H1 (cell line): ENCODE measurements around the gene SLIT3. TPM values are rescaled to one million over a fixed set of nuclear protein-coding genes. Genes with fewer than 3 reads are reported as not detected.

ENCODE experiments used
- CTCF ChIA-PET: fragments of 300-600 bp; sonication (Branson Sonifier 250); formaldehyde crosslinking; loops from one replicate; lab custom pipeline; 2021; ENCODE audit not compliant: partially characterized antibody; lab: Charles Lee
- POLR2A ChIA-PET: fragments of 300-600 bp; sonication (Branson Sonifier 250); formaldehyde crosslinking; loops from one replicate; lab custom pipeline; 2021; ENCODE audit warnings: inconsistent platforms; ENCODE audit not compliant: partially characterized antibody; lab: Charles Lee
- DNase-seq, 2 experiments: peaks; one replicate each; pipeline versions ENCODE4 v3.0.0 to v3.0.0-alpha.2; 2010 to 2022; ENCODE audit warnings: low spot score in 2 of 2, low read depth in 1 of 2, mixed read lengths in 1 of 2
- FAIRE-seq: peaks from 2 replicates; lab custom pipeline; 2011; peaks lifted over from hg19 to GRCh38; lab: Jason Lieb, UNC
- H2AFZ ChIP-seq: 2 replicates; pipeline ENCODE4 v1.8.1; 2012; ENCODE audit warnings: low read length, inconsistent platforms
- H2AK5ac ChIP-seq: 2 replicates; pipeline ENCODE4 v1.6.1; 2013; ENCODE audit warnings: low read depth, low read length
- H2BK120ac ChIP-seq: replicated peaks from 2 replicates; pipeline ENCODE3; 2013; ENCODE audit warnings: low read depth, low read length, inconsistent platforms
- H2BK12ac ChIP-seq: 2 replicates; pipeline ENCODE4 v1.6.1; 2013; ENCODE audit warnings: low read depth, low read length
- H2BK15ac ChIP-seq: 2 replicates; pipeline ENCODE4 v1.6.1; 2013; ENCODE audit warnings: low read length
- H2BK20ac ChIP-seq: 2 replicates; pipeline ENCODE4 v1.6.1; 2013; ENCODE audit warnings: low read length
- H2BK5ac ChIP-seq: 2 replicates; pipeline ENCODE4 v1.6.1; 2013; ENCODE audit warnings: low read depth, low read length
- H3K14ac ChIP-seq: 2 replicates; pipeline ENCODE4 v1.6.1; 2013; ENCODE audit warnings: inconsistent platforms; ENCODE audit not compliant: insufficient read length
- H3K18ac ChIP-seq: 2 replicates; pipeline ENCODE4 v1.6.1; 2013; ENCODE audit warnings: low read length; ENCODE audit errors: extremely low read depth
- H3K23ac ChIP-seq: 2 replicates; pipeline ENCODE4 v1.6.1; 2013; ENCODE audit warnings: inconsistent platforms; ENCODE audit not compliant: insufficient read length
- H3K23me2 ChIP-seq: 2 replicates; pipeline ENCODE4 v1.6.1; 2013; ENCODE audit warnings: low read depth, low read length
- H3K27ac ChIP-seq: 2 replicates; pipeline ENCODE4 v1.6.1; 2011; ENCODE audit warnings: low read depth, low read length, inconsistent platforms
- H3K27me3 ChIP-seq, 4 experiments: replicated peaks in 1 of 4; 1 replicate in 1 of 4; 2 replicates in 3 of 4; pipeline versions ENCODE4 v1.6.1 to v1.8.1; 2011 to 2013; ENCODE audit warnings: low read length in 3 of 4, mild to moderate bottlenecking in 3 of 4, inconsistent platforms in 2 of 4, mixed read lengths in 2 of 4, moderate library complexity in 1 of 4; ENCODE audit not compliant: control insufficient read depth in 3 of 4, insufficient read depth in 3 of 4; ENCODE audit errors: extremely low read depth in 1 of 4
- H3K36me3 ChIP-seq, 4 experiments: 2 replicates each; pipeline versions ENCODE4 v1.6.1 to v1.8.1; 2011 to 2013; ENCODE audit warnings: mild to moderate bottlenecking in 4 of 4, low read length in 3 of 4, moderate library complexity in 2 of 4, control low read depth in 1 of 4, inconsistent platforms in 1 of 4; ENCODE audit not compliant: insufficient read depth in 4 of 4, control insufficient read depth in 2 of 4
- H3K4ac ChIP-seq: replicated peaks from 2 replicates; pipeline ENCODE3; 2013; ENCODE audit warnings: low read length, low read depth, mixed read lengths, inconsistent platforms; ENCODE audit not compliant: insufficient read length
- H3K4me1 ChIP-seq, 4 experiments: replicated peaks in 1 of 4; 1 replicate in 1 of 4; 2 replicates in 3 of 4; pipeline versions ENCODE4 v1.6.1 to v1.8.1; 2011 to 2013; ENCODE audit warnings: low read length in 3 of 4, inconsistent platforms in 2 of 4, mixed read lengths in 1 of 4; ENCODE audit not compliant: insufficient read depth in 4 of 4, control insufficient read depth in 3 of 4
- H3K4me2 ChIP-seq, 2 experiments: 2 replicates each; pipeline versions ENCODE4 v1.6.1 to v1.8.1; 2011 to 2013; ENCODE audit warnings: low read depth in 2 of 2, low read length in 2 of 2, control low read depth in 1 of 2, inconsistent platforms in 1 of 2, mild to moderate bottlenecking in 1 of 2; ENCODE audit not compliant: insufficient read depth in 1 of 2
- H3K4me3 ChIP-seq, 4 experiments: fragments of 200-600, 300-600 bp in 1 of 4; sonication (generic), shearing (Covaris generic), sonication (Bioruptor Twin) in 1 of 4; 2 replicates each; pipeline versions ENCODE4 v1.5.1 to v1.8.1; 2011 to 2016; ENCODE audit warnings: low read length in 4 of 4, low read depth in 3 of 4, control low read depth in 2 of 4, inconsistent platforms in 2 of 4, mild to moderate bottlenecking in 2 of 4, mixed read lengths in 1 of 4, moderate library complexity in 1 of 4; ENCODE audit not compliant: insufficient read depth in 2 of 4; ENCODE audit errors: extremely low read depth in 1 of 4
- H3K56ac ChIP-seq: replicated peaks from 2 replicates; pipeline ENCODE3; 2013; ENCODE audit warnings: low read depth, mild to moderate bottlenecking, mixed read lengths, low read length, inconsistent platforms; ENCODE audit not compliant: insufficient read length
- H3K79me1 ChIP-seq: 2 replicates; pipeline ENCODE4 v1.6.1; 2013; ENCODE audit warnings: low read depth, low read length, control low read depth
- H3K79me2 ChIP-seq, 2 experiments: 2 replicates each; pipeline versions ENCODE4 v1.6.1 to v1.8.1; 2012 to 2013; ENCODE audit warnings: low read length in 2 of 2, mild to moderate bottlenecking in 2 of 2, inconsistent platforms in 1 of 2; ENCODE audit not compliant: insufficient read depth in 2 of 2, control insufficient read depth in 1 of 2
- H3K9ac ChIP-seq, 4 experiments: replicated peaks in 1 of 4; 1 replicate in 1 of 4; 2 replicates in 3 of 4; pipeline versions ENCODE4 v1.6.1 to v1.8.1; 2011 to 2013; ENCODE audit warnings: low read depth in 3 of 4, low read length in 3 of 4, control low read depth in 2 of 4, mild to moderate bottlenecking in 2 of 4, moderate library complexity in 2 of 4, inconsistent platforms in 1 of 4; ENCODE audit errors: extremely low read depth in 1 of 4
- H3K9me3 ChIP-seq, 2 experiments: 2 replicates each; pipeline versions ENCODE4 v1.6.1 to v1.8.1; 2012 to 2013; ENCODE audit warnings: mild to moderate bottlenecking in 2 of 2, moderate library complexity in 2 of 2, control low read depth in 1 of 2, inconsistent platforms in 1 of 2, low read depth in 1 of 2, low read length in 1 of 2, mixed read lengths in 1 of 2; ENCODE audit not compliant: insufficient read depth in 2 of 2
- H4K20me1 ChIP-seq, 2 experiments: replicated peaks in 1 of 2; 2 replicates each; pipeline versions ENCODE3 to v1.8.1; 2011 to 2013; ENCODE audit warnings: inconsistent platforms in 2 of 2, low read length in 2 of 2, mild to moderate bottlenecking in 1 of 2; ENCODE audit not compliant: insufficient read depth in 2 of 2, control insufficient read depth in 1 of 2
- H4K5ac ChIP-seq: 2 replicates; pipeline ENCODE4 v1.6.1; 2013; ENCODE audit warnings: low read length, low read depth, mixed read lengths, inconsistent platforms; ENCODE audit not compliant: insufficient read length
- H4K8ac ChIP-seq: 2 replicates; pipeline ENCODE4 v1.8.0; 2013; ENCODE audit warnings: mild to moderate bottlenecking, moderate library complexity, low read length, inconsistent platforms; ENCODE audit not compliant: insufficient read depth; ENCODE audit errors: extremely low read depth
- H4K91ac ChIP-seq: replicated peaks from 2 replicates; pipeline ENCODE3; 2013; ENCODE audit warnings: low read length, mixed read lengths, inconsistent platforms; ENCODE audit not compliant: insufficient read length
- CHD1 ChIP-seq: IDR thresholded peaks from 2 replicates; pipeline ENCODE4 v1.6.1; 2012; ENCODE audit warnings: low read depth, low read length, improper control_type of control experiment
- CREB1 ChIP-seq: IDR thresholded peaks from 2 replicates; pipeline ENCODE4 v1.6.1; 2012; ENCODE audit warnings: inconsistent platforms
- EGR1 ChIP-seq: IDR thresholded peaks from 2 replicates; pipeline ENCODE4 v1.6.1; 2011; ENCODE audit warnings: low read depth, low read length, borderline replicate concordance
- KDM1A ChIP-seq: fragments of 200-600, 300-600 bp; sonication (generic); IDR thresholded peaks from 2 replicates; pipeline ENCODE4 v1.7.1; 2016; ENCODE audit warnings: mild to moderate bottlenecking, low read length, borderline replicate concordance
- NANOG ChIP-seq: IDR thresholded peaks from 2 replicates; pipeline ENCODE4 v1.6.1; 2011; ENCODE audit warnings: low read length, low read depth, mild to moderate bottlenecking, inconsistent platforms; ENCODE audit not compliant: insufficient read depth, poor library complexity, severe bottlenecking
- PHF8 ChIP-seq: fragments of 200-600 bp; sonication (generic); conservative IDR thresholded peaks from 2 replicates; pipeline ENCODE4 v1.7.1; 2012; ENCODE audit warnings: low read depth, mild to moderate bottlenecking, inconsistent platforms, low read length, moderate library complexity
- RXRA ChIP-seq: IDR thresholded peaks from 2 replicates; pipeline ENCODE4 v1.6.1; 2011; ENCODE audit warnings: low read depth, mild to moderate bottlenecking, low read length, moderate library complexity; ENCODE audit not compliant: insufficient read depth
- SP1 ChIP-seq: IDR thresholded peaks from 2 replicates; pipeline ENCODE4 v1.6.1; 2011; ENCODE audit warnings: low read depth, low read length
- TBP ChIP-seq: IDR thresholded peaks from 2 replicates; pipeline ENCODE4 v1.6.1; 2011; ENCODE audit warnings: low read depth, low read length, improper control_type of control experiment
- YY1 ChIP-seq: IDR thresholded peaks from 2 replicates; pipeline ENCODE4 v1.6.1; 2011; ENCODE audit warnings: low read depth, mild to moderate bottlenecking, low read length
- ZNF274 ChIP-seq: IDR thresholded peaks from 2 replicates; pipeline ENCODE4 v1.7.0; 2012; ENCODE audit warnings: low read length, borderline replicate concordance; ENCODE audit errors: extremely low read depth
- WGBS, 2 experiments: shearing (Covaris generic) in 1 of 2; methylation state at CpG; one replicate each; pipeline versions ENCODE4 v1.1.6 to v1.1.7; 2013 to 2015; ENCODE audit warnings: low lambda C conversion rate in 2 of 2, mixed read lengths in 2 of 2, inconsistent platforms in 1 of 2, low coverage in 1 of 2, missing lambda C conversion rate in 1 of 2; ENCODE audit not compliant: insufficient replicate concordance in 2 of 2, insufficient coverage in 1 of 2, insufficient read length in 1 of 2; ENCODE audit errors: extremely low coverage in 1 of 2, missing lambda C conversion rate in 1 of 2; 5-methylcytosine and 5-hydroxymethylcytosine counted together
- polyA plus RNA-seq, 7 experiments: library from polyadenylated mRNA; depleted of rRNA in 3 of 7; stranded (reverse) in 5 of 7; unstranded in 2 of 7; fragments of >200 nt in 5 of 7; fragments of 200-250 nt in 2 of 7; gene quantifications; 1 replicate in 5 of 7; 2 replicates in 1 of 7; 4 replicates in 1 of 7; pipeline versions ENCODE4 v1.2.1 to v1.2.3, GENCODE V29; 2011 to 2013; ENCODE audit warnings: missing spikeins in 2 of 7, mixed read lengths in 2 of 7
- total RNA-seq: library from RNA; stranded (reverse); fragmentation: NEBNext Ultra II Directional; extraction: Animal tissue kit (Norgen Biotek cat#: 25700); gene quantifications from 2 replicates; pipeline ENCODE4 v1.2.1, GENCODE V29; 2021
- TF ChIP-seq, protein P1 (sequence below), 3 experiments: IDR thresholded peaks; 1 replicate in 2 of 3; 2 replicates in 1 of 3; pipeline versions ENCODE4 v1.5.1 to v1.6.1; 2011; ENCODE audit warnings: low read length in 3 of 3, mild to moderate bottlenecking in 3 of 3, inconsistent platforms in 2 of 3, low read depth in 1 of 3, moderate library complexity in 1 of 3; ENCODE audit not compliant: insufficient read depth in 1 of 3; ENCODE audit errors: control extremely low read depth in 1 of 3

The SLIT3 gene
- total and polyA plus RNA-seq, 2 of the 8 experiments (the other 6 are each of a cell fraction or from before 2014, with no cell fraction given): 1.1 to 1.2 TPM

DNA sequence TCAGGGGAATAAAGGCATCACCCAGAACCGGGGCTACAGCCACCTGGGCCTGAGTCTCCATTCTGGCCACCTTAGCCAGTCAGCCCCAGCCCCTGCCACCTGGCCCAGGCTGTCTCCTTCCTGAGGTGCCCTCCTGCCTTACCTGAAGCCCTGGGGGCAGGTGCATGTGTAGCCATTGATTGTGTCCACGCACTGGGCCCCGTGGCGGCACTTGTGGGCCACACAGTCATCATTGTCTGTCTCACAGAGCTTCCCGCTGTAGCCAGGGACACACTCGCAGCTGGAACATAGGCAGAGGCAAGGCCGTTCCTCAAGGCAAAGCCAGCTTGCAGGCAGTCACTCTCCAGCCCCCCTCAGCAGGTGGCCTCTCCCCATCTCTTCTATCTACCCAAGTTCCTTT lies 614.1 kb downstream of the SLIT3 start:
- DNase-seq (no peak), FAIRE-seq (no peak)
- ChIA-PET CTCF (interaction anchor here (0.9 to 11.9 kb wide), 3 partner anchors 14 to 260 kb away, joined by 3 to 89 read pairs (median 4); no protein-coding TSS in a partner anchor), POLR2A (no interaction called here)
- Histone ChIP-seq H2BK15ac (no peak overlapping the region), H3K9ac (no peak overlapping the region), H3K27me3 (no peaks in the 10 kb centered on the region), H4K91ac (no peak overlapping the region), H3K23me2 (no peaks in the 10 kb centered on the region), H3K9me3 (no peaks in the 10 kb centered on the region), H2BK20ac (no peak overlapping the region), H2AK5ac (no peak overlapping the region), H3K18ac (no peak overlapping the region), H3K4me1 (no peaks in the 10 kb centered on the region), H3K79me1 (no peaks in the 10 kb centered on the region), H4K8ac (no peak overlapping the region), H4K20me1 (no peaks in the 10 kb centered on the region), H3K36me3 (no peaks in the 10 kb centered on the region), H3K56ac (no peak overlapping the region), H3K4me3 (no peak overlapping the region), H3K4me2 (no peak overlapping the region), H2BK5ac (no peak overlapping the region), H3K14ac (no peak overlapping the region), H2AFZ (no peak overlapping the region), H3K27ac (no peak overlapping the region), H3K4ac (no peak overlapping the region), H3K79me2 (no peaks in the 10 kb centered on the region), H2BK12ac (no peak overlapping the region), H4K5ac (no peak overlapping the region), H3K23ac (no peak overlapping the region), H2BK120ac (no peak overlapping the region)
- WGBS, 2 experiments: 89% methylated on average over 7 of the region's 7 CpGs; no CpG with 5 or more reads in 1 of the 2 experiments
- TF ChIP-seq SP1: no peak
- no peak for TF ChIP-seq TBP
- TF ChIP-seq, protein P1, sequence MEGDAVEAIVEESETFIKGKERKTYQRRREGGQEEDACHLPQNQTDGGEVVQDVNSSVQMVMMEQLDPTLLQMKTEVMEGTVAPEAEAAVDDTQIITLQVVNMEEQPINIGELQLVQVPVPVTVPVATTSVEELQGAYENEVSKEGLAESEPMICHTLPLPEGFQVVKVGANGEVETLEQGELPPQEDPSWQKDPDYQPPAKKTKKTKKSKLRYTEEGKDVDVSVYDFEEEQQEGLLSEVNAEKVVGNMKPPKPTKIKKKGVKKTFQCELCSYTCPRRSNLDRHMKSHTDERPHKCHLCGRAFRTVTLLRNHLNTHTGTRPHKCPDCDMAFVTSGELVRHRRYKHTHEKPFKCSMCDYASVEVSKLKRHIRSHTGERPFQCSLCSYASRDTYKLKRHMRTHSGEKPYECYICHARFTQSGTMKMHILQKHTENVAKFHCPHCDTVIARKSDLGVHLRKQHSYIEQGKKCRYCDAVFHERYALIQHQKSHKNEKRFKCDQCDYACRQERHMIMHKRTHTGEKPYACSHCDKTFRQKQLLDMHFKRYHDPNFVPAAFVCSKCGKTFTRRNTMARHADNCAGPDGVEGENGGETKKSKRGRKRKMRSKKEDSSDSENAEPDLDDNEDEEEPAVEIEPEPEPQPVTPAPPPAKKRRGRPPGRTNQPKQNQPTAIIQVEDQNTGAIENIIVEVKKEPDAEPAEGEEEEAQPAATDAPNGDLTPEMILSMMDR (IDR thresholded peaks at IDR 0.05; ENCODE audit: control extremely low read depth in 1 of 3, insufficient read depth in 1 of 3, low read depth in 1 of 3, low read length in 3 of 3): no peak
- TF ChIP-seq KDM1A: no peak
- no peak for TF ChIP-seq RXRA
- no peak for TF ChIP-seq PHF8
- no peak for TF ChIP-seq CREB1
- TF ChIP-seq NANOG: no peak
- TF ChIP-seq EGR1: no peak
- no peak for TF ChIP-seq CHD1
- no peak for TF ChIP-seq ZNF274
- no peak for TF ChIP-seq YY1
